Skeletal muscle satellite cell (primary cell): ENCODE data around the gene ATP9B.

Source experiments
- H3K27me3 ChIP-seq: 2 replicates; pipeline ENCODE4 v1.7.0; 2013; ENCODE audit warnings: low read length; ENCODE audit not compliant: control insufficient read depth, insufficient read depth
- H3K36me3 ChIP-seq: 2 replicates; pipeline ENCODE4 v1.7.0; 2013; ENCODE audit warnings: mild to moderate bottlenecking, control low read depth, low read length; ENCODE audit not compliant: insufficient read depth
- H3K4me1 ChIP-seq: 2 replicates; pipeline ENCODE4 v1.7.0; 2013; ENCODE audit warnings: low read length; ENCODE audit not compliant: control insufficient read depth, insufficient read depth
- H3K4me2 ChIP-seq: 2 replicates; pipeline ENCODE4 v1.7.0; 2013; ENCODE audit warnings: mild to moderate bottlenecking, low read length
- H3K4me3 ChIP-seq: 2 replicates; pipeline ENCODE4 v1.7.0; 2013; ENCODE audit warnings: low read length
- H3K9ac ChIP-seq: 2 replicates; pipeline ENCODE4 v1.7.0; 2013; ENCODE audit warnings: mild to moderate bottlenecking, low read depth, low read length, moderate library complexity
- H3K9me3 ChIP-seq: replicated peaks from 2 replicates; pipeline ENCODE4 v1.7.0; 2013; ENCODE audit warnings: mild to moderate bottlenecking, control low read depth, low read length

Gene ATP9B

DNA sequence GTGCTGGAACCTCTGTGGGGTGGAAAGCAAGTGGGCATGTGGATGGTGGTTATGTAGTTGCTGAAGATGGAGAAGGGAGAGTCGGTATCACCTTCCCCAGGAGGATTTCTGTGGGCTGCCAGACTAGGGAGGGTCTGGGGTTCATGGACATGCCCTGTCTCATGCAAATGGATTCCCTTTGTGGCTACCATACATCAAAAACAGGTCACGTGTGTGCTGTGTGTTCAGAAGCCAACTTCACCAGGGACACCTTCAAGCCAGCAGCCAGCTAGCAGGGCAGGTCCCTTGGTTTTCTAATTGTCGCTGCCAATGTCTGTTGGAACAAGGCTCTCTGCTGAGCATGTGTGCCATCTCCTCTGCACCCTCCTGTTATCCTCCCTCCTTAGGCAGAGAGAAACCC, 155.2 kb downstream of the ATP9B start:
- no peak overlapping the region for H3K9ac ChIP-seq
- H3K4me2 ChIP-seq = no peak overlapping the region
- H3K4me3 ChIP-seq = no peak overlapping the region
- H3K36me3 ChIP-seq = no peaks in the 10 kb centered on the region
- no peaks in the 10 kb centered on the region for H3K9me3 ChIP-seq
- H3K4me1 ChIP-seq = no peaks in the 10 kb centered on the region
- no peaks in the 10 kb centered on the region for H3K27me3 ChIP-seq

GRCh38 chr18:79227621-79228020, 158.4 kb downstream of the ATP9B start:
- Histone ChIP-seq H3K4me3 (no peak overlapping the region), H3K9me3 (no peaks in the 10 kb centered on the region), H3K4me1 (no peaks in the 10 kb centered on the region), H3K36me3 (no peaks in the 10 kb centered on the region), H3K9ac (no peak overlapping the region), H3K27me3 (no peaks in the 10 kb centered on the region), H3K4me2 (no peak overlapping the region)

DNA sequence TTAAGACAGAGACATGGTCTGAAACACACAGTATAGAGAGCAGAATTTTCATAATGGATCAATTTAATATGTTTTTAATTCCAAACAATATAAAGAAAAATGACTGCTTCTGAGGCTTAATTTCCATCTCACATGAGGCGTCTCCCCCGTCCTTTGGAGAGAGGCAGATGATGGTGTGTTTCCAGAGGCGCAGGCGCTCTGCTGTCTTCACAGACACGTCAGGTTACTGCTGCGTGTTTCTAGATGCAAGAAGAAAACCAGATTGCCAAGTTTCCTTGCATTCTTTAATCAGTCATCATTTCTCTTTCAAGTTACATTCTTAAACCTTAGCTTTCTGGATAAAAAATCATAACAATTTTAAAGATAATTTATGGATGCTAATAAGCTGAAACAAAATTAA, 160.2 kb downstream of the ATP9B start:
- Histone ChIP-seq H3K9ac (no peak overlapping the region), H3K4me3 (no peak overlapping the region), H3K36me3 (no peaks in the 10 kb centered on the region)

DNA sequence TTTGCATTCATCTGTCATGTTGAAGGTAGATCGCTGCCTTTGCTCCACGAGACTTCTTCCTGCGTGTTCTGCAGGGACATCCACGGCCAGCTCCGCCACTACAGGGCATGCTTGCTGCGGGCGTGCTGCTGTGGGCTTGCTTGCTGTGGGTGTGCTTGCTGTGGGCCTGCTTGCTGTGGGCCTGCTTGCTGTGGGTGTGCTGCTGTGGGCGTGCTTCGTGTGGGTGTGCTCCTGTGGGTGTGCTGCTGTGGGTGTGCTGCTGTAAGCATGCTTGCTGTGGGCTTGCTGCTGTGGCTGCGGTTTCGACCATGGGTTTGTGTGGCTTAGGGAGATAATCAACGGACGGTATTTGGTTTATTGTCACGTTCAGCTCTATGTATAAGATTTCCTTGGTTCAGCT, 165.2 kb downstream of the ATP9B start:
- Histone ChIP-seq H3K36me3 (no peaks in the 10 kb centered on the region), H3K9ac (no peak overlapping the region), H3K27me3 (no peaks in the 10 kb centered on the region), H3K4me3 (no peak overlapping the region), H3K9me3 (no peaks in the 10 kb centered on the region), H3K4me1 (no peaks in the 10 kb centered on the region), H3K4me2 (no peak overlapping the region)

More for the DNA sequence above, 160.2 kb downstream of the ATP9B start:
- Histone ChIP-seq H3K4me1 (no peaks in the 10 kb centered on the region), H3K4me2 (no peak overlapping the region), H3K27me3 (no peaks in the 10 kb centered on the region), H3K9me3 (no peaks in the 10 kb centered on the region)

DNA sequence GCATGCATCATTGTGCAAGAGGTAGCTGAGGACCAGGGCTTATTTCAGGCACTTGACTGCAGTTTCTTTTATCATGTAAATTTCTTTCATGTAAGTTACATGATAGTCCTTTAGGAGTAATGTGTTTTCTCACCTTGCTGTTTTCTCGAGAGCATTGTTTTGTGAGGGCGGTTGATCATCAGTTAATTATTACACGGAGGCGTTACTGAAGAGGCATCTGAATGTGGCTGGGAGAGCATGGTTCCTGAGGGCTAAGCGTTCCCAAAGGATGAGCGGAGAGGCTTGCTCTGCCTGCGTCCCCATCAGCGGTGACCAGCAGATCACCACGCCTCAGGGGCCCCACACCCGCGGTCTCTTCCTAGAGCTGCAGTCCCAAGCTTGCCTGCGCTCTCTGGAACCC, 170.4 kb downstream of the ATP9B start:
- Histone ChIP-seq H3K9ac (no peak overlapping the region), H3K27me3 (no peaks in the 10 kb centered on the region), H3K9me3 (no peaks in the 10 kb centered on the region), H3K4me3 (no peak overlapping the region), H3K4me1 (no peaks in the 10 kb centered on the region), H3K4me2 (no peak overlapping the region), H3K36me3 (no peaks in the 10 kb centered on the region)

DNA sequence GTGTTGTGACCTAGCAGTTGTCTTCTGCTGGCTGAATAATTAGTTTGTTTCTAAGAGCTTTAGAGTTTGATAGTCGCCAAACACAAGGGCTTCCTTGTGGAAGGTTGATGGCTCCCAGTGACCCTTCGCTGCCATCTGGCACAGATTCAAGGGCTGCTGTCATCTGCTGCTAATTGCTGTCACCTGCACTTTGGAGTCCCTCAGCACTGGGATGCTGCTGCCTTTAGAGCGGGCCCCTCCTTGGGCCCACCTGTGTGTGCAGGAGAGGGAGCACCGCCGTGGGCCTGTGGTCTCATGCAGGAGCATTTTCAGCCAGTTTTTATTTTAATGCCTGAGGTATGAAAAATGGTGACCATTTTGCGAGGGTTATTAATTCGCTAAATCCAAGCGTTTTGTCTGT, 172.6 kb downstream of the ATP9B start:
- H3K9me3 ChIP-seq = no peaks in the 10 kb centered on the region
- no peaks in the 10 kb centered on the region for H3K4me1 ChIP-seq
- no peak overlapping the region for H3K4me2 ChIP-seq
- H3K4me3 ChIP-seq = no peak overlapping the region
- no peak overlapping the region for H3K9ac ChIP-seq
- no peaks in the 10 kb centered on the region for H3K36me3 ChIP-seq
- no peaks in the 10 kb centered on the region for H3K27me3 ChIP-seq

DNA sequence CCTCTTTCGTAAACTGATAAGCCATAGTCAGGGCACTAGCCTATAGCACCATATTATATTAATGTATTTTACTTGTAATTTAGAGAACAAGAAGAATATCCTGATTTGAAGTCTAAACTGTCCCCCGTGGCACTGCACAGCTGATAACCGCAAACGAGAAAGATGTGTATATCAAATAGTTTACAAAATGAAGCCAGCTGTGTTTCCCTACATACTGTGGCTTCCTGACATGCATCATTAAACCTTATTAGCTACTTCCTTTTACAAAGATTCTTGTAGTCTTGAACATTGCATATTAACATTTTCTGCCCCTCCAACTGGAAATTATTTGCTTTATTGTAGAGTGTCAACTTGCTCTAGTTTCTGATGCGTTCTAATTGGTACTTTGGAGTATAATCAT, 173.1 kb downstream of the ATP9B start:
- Histone ChIP-seq H3K4me2 (no peak overlapping the region), H3K9ac (no peak overlapping the region), H3K9me3 (no peaks in the 10 kb centered on the region), H3K27me3 (no peaks in the 10 kb centered on the region), H3K36me3 (no peaks in the 10 kb centered on the region), H3K4me1 (no peaks in the 10 kb centered on the region), H3K4me3 (no peak overlapping the region)

GRCh38 chr18:79245517-79246001, 176.4 kb downstream of the ATP9B start:
- Histone ChIP-seq H3K4me3 (no peak overlapping the region), H3K4me1 (no peaks in the 10 kb centered on the region), H3K27me3 (no peaks in the 10 kb centered on the region), H3K9me3 (no peaks in the 10 kb centered on the region), H3K9ac (no peak overlapping the region), H3K36me3 (no peaks in the 10 kb centered on the region), H3K4me2 (no peak overlapping the region)

- H3K36me3 ChIP-seq = no peaks in the 10 kb centered on the region
- no peak overlapping the region for H3K4me3 ChIP-seq
- no peaks in the 10 kb centered on the region for H3K9me3 ChIP-seq
- no peak overlapping the region for H3K9ac ChIP-seq
- H3K4me2 ChIP-seq = peak overlapping the region; percentile 73
- H3K27me3 ChIP-seq = no peaks in the 10 kb centered on the region
- no peaks in the 10 kb centered on the region for H3K4me1 ChIP-seq
Measured at GRCh38 chr18:79246309-79247108, 177.3 kb downstream of the ATP9B start.

DNA sequence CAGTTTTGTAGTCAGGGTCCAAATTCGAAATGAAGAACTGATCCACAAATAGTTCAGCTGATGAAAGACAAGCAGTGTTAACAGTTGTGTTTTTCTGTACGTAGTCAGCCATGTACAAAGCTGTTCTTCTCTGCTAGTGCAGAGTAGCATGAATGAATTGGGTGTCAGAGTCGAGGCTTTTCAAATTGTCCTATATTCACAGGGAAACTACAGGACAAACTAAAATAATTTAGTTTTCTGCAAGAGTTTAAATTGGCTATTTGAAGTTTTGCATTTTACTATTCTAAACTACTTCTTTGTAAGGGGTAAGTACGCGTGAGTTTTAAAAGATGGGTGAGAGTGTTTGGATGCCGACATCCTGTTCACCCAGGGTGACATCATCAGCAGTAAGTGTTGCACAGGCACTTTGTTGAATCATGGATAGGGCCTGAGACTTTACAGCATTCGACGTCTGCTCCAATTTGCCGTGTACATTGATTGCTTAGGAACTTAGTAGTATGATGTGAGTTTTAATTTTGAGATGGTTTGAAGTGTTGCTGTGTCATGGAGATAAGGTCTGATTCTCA, 179.4 kb downstream of the ATP9B start:
- Histone ChIP-seq H3K36me3 (no peaks in the 10 kb centered on the region), H3K27me3 (no peaks in the 10 kb centered on the region), H3K4me1 (no peaks in the 10 kb centered on the region), H3K9ac (no peak overlapping the region), H3K4me3 (no peak overlapping the region), H3K9me3 (no peaks in the 10 kb centered on the region), H3K4me2 (no peak overlapping the region)

- H3K4me3 ChIP-seq = no peak overlapping the region
- no peaks in the 10 kb centered on the region for H3K4me1 ChIP-seq
- H3K27me3 ChIP-seq = no peaks in the 10 kb centered on the region
Measured at GRCh38 chr18:79250301-79250981, 181.2 kb downstream of the ATP9B start.

More at GRCh38 chr18:79250301-79250981, 181.2 kb downstream of the ATP9B start:
- Histone ChIP-seq H3K4me2 (no peak overlapping the region), H3K9ac (no peak overlapping the region), H3K36me3 (no peaks in the 10 kb centered on the region), H3K9me3 (no peaks in the 10 kb centered on the region)
